GM18861 (cell line): ENCODE measurements around the gene SPTBN1.
"Not testable (repeated sequence)": the region's sequence is repeated elsewhere in the genome, so short reads cannot be mapped to it uniquely, and the experiment has no call there.

Experiments
- ATAC-seq: cut with Tn5 transposase; IDR thresholded peaks from one replicate; pipeline ENCODE4 v1.9.1; 2021; ENCODE audit not compliant: unreplicated experiment

SPTBN1 gene

DNA sequence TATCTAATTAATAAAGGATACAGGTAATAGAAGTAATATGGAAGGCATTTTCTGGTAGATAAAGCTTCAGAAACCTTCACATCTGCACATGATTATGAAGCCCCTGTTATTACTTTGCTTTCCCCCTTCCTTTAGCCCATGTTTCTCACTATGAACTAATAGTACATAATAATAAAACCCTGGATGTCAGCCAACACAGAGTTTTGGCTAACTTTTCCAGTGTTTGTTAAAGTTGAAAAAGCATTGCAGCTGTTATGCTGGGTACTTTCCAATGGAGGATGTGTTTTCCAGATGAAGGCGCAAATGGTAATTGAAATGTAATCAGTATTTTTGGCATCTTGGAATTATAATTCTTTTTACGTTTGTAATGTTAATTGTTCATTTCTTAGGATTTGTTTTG lies 43.5 kb downstream of the SPTBN1 start:
- ATAC-seq = no peak

DNA sequence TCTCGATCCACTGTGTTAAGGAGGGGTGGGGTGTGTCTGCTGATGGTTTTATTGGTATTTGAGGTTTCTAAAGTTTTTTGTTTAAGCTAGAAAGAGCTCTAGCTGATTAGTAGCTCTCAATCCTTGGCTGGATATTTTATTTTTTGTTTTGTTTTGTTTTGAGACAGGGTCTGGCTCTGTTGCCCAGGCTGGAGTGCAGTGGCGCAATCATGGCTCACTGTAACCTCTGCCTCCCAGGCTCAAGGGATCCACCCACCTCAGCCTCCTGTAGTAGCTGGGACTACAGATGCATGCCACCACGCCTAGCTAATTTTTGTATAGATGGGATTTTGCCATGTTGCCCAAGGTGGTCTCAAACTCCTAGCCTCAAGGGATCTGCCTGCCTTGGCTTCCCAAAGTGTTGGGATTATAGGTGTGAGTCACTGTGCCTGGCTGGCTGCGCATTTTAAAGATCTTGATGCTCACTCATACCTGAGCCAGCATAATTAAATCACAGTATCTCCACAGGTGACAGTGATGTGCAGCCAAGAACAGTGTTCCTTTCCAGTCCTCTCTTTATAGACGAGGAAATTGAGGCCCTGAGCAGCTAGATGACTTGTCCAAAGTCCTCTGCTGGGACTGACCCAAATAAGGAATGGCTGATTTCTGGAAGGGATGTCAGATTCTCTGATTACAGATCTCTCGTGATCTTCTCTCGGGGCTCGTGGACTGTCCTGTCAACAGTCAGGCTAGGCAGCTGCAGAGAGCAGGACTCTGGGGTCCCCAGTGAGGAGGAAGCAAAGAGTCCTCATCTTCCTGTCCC lies 44.5 kb downstream of the SPTBN1 start:
- ATAC-seq = no peak

DNA sequence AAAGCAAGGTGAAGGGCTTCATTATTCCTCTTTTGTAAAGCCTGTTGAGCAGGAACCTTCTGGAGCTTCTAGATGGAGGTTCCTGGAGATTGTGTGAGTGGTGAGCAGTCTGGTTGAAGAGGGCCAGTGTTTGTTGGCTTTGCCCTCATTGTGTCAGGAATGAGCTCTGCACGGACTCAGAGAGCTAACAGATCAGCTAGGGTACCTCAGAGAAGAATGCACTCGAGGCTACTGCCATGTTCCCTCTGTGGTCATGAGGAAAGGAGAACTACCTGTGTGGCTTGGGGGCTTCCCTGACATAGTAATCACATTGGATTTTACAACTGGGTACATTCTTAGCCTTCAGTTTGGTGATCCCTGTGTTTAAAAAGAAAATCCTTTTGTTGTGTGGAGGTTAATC lies 46.6 kb downstream of the SPTBN1 start:
- ATAC-seq = no peak

DNA sequence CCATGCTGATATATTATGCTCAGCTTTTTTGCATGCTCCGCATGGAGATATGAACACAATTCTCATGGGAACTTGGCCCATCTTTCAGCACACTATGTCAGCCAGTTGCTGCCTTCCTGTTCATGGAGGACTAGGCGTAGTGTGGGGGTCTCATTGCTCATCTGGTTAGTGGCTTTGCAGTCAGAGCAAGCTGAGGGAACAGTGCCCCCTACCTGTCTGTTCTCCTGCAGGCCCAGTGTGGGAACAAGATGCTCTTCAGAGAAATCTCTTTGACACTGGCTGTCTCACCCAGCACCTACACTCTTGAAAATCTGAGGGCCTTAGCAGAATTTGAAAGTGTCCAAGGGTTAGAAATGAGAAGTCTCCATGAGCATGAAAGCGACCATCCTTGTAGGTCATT lies 47.1 kb downstream of the SPTBN1 start:
- no peak for ATAC-seq

DNA sequence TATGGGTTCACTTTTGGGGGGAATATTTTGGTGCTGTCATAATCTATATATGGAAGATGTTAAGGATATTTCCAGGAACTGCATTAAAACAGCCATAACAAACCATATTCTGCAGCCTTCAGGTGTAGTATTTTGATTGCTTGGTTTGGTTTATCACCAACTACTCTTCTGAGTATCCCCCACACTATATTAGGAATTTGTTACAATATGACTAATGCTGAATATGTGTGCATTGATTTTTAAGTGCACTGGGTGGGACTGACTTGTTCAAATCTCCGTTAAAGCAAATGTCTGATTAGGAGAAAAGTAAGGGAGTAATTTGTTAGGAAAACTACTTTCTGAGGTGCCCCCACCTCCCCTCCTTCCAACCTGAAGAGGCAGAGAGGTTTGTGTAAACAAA lies 47.7 kb downstream of the SPTBN1 start:
- no peak for ATAC-seq

DNA sequence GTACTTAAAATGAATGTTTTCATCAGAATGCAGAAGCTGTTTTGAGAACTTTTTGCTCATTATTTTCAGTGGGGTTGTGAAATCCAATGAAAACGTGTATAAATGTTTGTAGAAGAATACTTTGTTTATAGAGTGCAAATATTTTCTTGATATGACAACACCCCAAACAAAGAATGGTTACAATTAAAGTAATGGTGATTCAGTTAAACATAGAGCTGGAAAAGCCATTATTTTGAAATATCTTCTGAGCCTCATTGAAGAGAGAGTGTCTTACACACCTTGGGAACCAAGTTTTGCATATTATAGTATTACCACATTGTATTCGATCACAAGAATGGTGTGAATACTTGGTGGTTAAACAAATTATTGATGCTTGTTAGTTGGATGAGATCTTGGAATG lies 48.7 kb downstream of the SPTBN1 start:
- no peak for ATAC-seq

DNA sequence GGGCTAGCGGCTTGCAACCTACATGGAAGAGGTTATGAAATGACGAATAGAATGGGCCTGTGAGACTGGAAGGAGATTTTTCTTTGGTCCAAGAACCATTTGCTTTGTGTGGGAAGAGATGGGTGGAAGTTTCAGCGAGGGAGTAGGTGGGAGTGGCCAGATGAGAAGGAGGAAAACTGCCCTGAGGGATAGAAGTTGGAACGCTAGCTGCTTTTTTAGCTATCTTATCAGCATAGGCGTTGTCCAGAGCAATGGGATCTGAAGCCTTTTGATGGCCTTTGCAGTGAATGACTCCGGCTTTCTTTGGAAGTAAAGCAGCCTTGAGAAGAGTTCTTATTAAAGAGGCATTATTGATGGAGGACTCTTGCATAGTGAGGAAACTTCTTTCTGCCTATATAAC lies 52.4 kb downstream of the SPTBN1 start:
- ATAC-seq = no peak

DNA sequence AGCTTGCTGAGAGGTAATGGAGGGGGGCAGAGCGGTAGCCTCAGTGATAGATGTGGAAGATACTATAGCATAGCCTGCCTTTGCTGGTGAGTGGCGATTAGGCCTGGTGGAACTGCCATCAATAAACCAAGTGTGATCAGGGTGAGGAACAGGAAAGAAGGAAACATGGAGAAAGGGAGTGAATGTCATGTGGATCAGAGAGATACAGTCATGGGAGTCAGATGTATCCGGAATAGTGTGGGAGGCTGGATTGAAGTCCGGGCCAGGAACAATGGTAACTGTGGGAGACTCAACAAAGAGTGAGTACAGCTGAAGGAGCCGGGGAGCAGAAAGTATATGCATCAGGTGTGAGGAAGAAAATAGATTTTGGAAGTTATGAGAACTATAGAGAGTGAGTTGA lies 52.9 kb downstream of the SPTBN1 start:
- ATAC-seq = not testable (repeated sequence)

DNA sequence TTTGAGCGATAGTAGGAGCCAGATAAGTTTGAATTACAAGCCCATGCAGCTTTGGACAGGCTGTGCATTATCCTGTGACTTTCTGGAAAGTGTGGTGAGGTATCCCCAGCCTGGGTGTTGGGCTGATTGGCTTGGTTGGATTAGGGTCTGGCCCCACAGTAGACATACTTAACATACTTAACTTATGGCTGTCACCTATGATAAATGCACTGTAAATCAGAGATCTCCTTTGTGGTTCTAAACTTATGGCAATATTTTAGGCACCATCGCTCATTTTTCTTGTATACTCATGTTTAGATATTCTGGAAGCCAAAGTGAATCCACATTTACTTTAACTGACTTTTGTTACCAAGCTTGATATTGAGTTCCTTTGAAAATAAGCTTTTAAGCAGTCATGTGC lies 54.8 kb downstream of the SPTBN1 start:
- ATAC-seq = no peak

DNA sequence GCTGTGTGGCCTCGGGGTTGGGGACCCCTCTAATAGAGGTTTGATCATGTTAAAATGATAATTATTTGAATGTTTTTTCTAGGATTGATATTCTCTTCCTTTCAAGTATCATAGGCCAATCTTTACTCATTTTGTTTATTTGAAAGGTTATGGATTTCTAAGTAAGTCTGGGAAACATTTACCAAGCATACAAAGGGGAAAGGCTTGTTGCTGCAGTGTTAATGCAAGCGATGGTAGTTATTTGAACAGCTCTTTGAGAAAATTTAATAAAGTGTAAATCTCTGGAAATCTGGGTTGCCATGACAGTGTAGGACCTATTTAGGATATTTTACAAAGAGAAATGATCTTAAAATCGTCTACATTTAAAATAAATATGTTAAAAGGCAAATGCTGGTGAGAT lies 56.1 kb downstream of the SPTBN1 start:
- no peak for ATAC-seq

DNA sequence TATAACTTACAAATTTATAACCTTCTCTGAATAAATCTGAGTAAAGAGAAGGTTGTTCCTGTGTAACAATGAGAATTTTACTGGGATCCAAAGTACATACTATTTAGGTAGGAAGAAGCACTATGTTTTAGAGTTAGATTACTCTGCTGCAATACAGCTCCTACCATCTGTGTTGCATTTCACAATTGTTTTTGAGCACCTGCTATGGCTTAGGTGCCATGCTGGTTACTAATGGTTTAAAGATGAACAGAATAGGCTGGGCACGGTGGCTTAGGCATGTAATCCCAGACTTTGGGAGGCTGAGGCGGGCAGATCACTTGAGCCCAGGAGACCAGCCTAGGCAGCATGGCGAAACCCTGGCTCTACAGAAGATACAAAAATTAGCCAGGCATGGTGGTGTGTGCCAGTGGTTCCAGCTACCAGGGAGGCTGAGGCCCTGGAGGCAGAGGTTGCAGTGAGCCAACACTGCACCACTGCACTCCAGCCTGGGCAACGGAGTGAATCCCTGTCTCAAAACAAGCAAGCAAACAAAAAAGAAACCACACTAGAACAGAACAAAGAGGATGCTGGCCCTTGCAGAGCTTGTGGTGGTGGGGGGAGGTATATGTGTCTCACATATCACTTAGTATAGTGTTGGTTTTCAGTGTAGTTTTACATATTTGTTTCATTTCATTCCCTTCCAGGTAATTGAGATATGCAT lies 56.7 kb downstream of the SPTBN1 start:
- ATAC-seq = no peak

DNA sequence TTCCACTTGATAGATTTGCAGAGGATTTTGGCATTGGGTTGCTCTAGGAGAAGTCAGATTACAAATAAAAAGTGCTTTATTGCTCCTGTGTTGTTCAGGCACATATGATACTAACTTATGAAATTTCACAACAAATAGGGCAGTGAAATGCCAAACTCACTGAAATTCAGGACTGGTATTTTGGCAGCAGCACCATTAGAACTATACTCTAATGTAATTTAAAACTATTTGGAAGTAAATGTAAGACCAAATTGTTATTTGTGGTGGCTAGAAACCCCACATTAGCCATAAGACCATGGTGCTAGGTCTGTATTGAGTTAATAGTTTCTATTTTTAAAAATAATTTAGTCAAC lies 57.2 kb downstream of the SPTBN1 start:
- ATAC-seq = no peak

DNA sequence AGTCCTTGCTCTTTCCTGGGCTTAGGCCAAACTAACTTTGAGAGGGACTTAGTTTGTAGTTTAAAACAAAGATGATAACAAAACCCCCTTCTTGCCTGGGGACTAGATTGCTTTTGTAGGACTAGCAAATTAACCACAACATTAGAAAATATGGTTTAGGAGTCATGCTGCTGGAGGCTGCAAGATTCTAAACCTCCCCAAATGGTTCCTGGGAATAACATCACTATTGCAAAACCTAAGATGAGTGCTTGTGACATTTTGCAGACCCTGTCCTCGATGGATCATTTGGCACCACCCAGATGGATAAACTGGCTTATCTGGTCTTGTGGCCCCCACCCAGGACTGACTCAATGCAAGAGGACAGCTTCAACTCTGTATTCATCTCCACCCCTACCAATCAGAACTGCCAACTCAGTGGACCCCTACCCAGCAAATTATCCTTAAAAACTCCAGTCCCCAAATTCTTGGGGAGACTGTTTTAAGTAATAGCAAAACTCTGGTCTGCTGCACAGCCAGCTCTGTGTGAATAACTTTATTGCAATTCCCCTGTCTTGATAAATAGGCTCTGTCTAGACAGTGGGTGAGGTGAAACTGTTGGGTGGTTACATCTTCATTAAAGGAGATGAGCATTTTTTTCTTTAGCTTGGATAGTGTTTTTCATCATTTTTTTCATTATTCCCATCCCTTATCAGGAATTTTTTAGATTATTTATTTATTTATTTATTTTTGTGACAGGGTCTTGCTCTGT lies 58.9 kb downstream of the SPTBN1 start:
- ATAC-seq = no peak

DNA sequence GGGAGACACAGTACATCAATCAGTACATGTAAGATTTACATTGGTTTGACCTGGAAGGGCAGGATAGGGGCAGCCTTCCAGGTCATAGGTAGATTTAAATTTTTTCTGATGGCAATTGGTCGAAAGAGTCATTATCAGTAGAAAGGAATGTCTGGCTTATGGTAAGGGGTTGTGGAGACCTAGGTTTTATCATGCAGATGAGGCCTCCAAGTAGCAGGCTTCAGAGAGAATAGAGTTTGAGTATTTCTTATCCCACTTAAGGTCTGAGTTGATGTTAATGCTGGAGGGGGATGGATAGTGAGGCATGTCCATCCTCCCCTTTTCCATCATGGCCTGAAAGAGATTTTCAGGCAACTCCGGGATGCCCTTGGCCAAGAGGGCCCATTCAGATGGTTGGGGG lies 60.7 kb downstream of the SPTBN1 start:
- ATAC-seq = no peak

DNA sequence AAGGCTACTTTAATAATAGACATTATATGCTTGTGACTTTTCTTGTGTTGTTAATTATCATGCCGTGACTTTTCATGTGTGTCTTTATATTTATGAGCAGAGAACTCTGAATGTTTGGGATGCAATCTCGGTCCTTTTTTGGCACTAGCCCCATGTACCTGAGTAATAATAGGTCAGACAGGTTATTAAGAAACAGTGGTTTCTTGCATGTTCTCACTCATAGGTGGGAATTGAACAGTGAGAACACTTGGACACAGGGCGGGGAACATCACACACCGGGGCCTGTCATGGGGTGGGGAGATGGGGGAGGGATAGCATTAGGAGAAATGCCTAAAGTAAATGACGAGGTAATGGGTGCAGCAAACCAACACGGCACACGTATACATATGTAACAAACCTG lies 61.9 kb downstream of the SPTBN1 start:
- not testable (repeated sequence) for ATAC-seq

DNA sequence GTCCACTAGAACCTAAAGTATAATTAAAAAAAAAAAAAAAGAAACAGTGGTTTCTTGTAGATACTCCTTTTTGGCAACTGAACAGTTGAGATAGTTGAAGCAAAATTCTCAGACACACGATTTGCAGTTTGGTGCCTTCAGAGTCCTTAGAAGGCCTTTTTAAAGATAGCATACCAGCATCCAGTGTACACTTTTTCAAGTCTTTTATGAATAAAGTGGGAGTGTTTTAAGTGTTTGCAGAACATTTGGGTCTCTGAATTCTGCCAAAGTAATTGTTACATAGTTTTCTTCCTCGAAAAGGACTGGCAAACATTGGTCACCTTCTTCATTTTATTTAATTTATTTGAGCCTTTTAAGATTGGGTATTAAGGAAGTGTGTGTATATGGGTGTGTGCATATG lies 62.3 kb downstream of the SPTBN1 start:
- no peak for ATAC-seq

DNA sequence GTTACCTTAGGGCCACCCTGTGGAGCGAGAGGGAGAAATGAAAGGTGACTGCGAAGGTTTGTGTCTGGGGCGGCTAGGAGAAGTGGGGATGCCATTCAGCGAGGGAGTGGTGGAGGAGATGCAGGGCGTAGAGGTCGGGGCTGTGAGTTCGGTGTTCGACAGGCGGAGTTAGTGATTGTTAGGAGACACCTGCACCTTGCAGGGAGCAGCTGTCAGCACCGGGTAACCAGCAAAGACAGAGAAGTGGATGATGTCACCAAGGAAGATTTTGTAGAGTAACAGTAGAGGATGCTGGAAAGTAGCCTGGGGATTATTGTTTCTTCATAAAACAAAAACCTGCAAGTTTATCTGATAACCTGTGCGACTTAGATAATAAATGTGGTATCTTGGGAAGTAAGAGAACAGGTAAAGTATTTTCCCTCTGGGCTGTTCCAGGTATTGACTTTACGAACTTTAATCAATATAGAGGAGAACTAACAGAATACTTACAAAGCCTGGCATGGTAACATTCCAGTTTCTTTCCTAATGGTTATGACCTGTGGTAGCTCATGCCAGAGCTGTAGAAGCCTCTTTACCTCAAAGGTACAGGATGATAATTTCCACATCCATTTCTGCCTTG lies 63.8 kb downstream of the SPTBN1 start:
- ATAC-seq = no peak

DNA sequence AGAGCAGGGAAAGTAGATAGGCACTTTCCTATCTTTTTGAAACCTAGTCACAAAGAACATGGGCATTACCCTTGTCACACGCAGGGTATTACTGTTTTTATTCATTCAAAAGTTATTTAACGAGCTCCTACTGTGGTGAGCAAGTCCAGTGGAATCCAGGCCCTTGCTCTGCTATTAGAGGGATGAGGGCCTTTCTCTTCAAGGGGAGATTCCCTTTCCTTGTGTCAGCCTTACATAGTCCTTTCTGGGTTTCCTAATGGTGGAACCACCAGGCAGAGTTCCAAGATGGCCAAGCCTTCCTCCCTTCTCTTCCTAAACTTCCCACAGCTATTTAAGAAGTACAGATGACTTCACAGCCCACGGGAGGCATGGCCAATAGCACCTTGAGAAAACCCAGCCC lies 64.6 kb downstream of the SPTBN1 start:
- ATAC-seq = no peak

DNA sequence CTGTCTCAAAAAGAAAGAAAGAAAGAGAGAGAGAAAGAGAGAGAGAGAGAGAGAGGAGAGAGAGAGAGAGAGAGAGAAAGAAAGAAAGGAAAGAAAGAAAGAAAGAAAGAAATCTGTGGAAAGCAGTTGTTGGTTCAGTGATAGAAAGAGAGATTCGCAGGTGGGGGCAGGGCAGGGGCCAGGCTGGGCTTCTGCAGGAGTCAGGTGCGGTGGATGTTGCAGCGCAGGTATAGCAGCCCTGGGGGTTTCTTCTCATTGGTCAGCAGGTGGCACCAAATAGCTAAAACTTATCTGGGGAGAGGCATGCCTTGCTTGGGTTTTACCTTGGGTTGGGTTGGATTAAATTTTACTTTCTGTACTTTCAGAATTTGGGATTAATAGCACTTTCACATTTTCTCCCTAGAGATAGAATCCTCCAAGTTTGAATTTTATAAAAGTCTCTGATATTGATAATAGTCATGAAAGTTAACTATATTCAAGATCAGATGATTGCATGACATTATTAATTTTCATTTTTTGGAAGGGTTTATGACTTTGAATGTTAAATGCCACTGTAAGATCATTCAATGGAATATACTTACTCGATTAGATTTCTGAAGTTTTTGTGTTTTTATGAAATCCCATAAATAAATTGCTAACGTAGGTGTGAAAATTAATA lies 66.6 kb downstream of the SPTBN1 start:
- peak; percentile 69 for ATAC-seq

DNA sequence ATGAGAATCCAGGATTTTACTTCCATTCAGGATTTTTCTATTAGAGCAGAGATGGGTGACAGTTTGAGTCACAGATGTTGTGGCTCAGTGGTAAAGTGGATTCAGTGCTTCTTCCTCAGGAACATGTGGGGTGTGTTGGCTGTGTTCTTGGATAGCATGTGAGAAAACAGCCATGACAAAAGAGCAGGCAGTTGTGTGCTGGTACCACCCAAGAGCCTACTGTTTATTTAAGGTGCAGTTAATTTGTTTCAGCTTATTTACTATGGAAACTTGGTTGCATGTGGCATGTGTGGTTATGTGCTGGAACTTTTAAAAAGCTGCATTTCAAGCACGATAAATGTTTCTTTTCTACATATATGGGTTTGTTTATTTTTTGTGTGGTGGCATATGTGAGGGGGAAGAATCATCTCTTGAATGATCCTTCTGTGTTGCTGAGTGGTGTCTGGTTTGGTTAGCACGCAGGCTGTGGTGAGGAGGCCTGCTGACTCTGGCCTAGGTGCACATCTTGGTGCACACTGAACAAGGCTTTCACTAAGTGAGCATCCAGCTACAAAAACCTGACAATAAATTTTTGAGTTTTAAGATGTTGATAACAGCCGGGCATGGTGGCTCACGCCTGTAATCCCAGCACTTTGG lies 67.3 kb downstream of the SPTBN1 start:
- ATAC-seq = no peak
